DMS153 treated with DMSO at 0.1 percent for 48 hours (cell line): Measurements from ENCODE around the gene GOLGA5.

Source experiments
- DNase-seq: peaks from one replicate; lab custom pipeline; 2025; ENCODE audit not compliant: unreplicated experiment; lab: John Stamatoyannopoulos, UW

Gene GOLGA5

DNA sequence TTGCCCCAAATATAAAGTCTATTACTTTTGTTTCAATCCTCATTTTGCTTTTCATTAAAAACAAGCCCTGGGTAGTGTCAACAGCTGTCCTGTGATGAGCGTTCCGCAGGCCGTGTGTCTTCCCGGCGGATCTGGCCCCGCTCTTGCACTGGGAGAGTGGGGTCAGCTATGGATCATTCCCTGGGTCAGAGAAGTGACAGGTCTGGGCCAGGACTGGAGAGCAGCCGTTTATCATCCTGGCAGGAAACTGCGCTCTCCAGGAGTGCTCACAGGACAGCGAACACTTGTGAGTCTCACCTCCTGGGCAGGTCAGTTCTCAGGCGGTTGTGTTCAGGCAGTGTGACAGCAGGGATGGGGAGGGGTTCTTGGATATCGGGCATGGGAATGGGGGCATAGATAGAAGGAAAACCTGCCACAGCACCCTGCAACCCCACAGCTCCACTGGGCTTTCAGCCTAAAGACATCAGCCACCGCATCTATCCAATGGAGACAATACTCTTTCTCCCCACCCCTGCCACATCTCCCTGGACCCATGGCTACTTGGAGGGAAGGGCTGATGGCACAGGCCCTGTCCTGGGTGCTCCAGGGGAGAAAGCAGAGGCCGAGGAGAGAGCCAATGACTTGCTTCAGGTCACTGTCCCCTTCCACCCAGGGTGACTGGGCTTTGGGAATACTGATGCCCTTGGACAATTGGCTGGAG lies 81.0 kb downstream of the GOLGA5 start:
- no peak for DNase-seq

DNA sequence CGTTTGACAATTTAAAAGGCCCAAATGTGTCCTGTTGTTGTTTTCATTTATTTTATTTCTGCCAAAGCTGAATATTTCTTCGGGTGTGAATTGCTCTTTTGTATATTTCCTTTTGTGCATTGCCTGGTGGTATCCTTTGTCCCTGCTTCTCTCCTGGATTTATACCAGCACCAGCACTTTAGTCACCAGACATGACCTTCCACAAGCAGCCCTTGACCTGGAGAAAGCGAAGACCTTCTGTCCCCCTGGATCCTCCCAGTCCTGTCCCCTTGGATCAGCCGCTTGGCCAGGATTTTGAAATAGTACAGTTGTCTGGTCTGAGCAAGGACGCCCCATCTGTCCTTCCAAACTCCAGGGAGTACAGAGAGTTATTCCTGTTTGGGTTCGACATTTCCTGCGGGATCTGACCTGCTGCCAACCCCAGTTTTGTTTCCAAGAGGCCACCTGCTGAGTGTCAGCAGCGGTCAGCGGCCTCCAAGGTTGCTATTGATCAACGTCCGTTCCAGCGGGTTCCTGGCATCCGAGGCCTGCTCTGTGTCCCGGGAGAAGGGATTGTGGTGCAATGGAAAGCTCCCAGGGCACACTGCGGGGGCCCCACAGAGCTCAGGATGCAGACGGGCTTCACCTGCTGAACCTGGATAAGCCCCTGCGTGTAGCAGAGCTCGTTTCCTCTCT lies 83.8 kb downstream of the GOLGA5 start:
- DNase-seq = no peak

DNA sequence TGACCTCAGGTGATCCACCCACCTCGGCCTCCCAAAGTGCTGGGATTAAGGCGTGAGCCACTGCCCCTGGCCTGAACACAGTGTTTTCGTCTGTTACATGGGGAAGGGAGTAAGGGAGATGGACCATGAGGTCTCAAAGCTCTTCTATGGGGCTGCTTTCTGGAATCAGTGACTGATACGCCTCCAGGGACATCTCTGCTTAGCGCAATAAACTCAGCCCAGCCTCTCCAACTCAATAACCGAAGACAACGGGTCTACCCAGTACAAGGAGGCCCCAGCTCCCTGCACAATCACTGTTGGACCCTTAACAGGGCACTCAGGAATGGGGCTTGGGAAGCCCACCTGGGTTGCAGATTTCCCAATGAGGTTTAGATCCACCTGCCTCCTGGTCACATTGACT lies 86.2 kb downstream of the GOLGA5 start:
- no peak for DNase-seq

DNA sequence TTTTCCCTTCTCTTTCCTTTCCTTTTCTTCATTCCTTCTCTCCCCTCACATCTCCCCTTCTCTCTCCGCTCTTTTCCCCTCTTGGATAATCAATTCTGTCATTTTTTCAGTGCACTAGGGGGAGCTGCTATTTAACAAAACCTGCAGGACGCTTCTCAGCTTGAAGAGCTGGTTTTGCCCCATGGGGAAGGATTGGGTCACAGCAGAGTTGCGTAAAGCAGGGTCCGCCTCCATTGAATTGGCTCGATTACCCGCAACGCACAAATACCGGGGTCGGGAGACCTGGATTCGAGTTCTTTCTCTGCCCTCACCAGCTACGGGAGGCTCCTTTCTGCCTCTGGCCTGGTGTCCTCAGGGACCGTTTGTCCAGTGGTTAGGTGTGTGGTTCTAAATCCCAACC lies 86.7 kb downstream of the GOLGA5 start:
- DNase-seq = peak; percentile 62

DNA sequence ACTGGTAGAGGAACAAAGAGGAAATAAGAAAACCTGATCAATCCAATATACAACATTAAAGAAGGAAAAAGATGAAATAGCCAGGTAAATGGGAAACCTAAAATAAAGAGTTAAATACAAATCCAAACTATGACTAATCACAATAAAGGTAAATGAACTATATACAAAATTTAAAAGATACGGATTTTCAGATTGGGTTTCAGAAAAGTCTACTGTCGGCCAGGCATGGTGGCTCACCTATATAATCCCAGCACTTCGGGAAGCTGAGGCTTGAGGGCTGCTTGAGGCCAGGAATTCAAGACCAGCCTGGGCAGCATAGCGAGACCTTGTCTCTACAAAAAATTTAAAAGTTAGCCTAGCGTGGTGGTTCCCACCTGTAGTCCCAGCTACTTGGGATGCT lies 89.0 kb downstream of the GOLGA5 start:
- no peak for DNase-seq

DNA sequence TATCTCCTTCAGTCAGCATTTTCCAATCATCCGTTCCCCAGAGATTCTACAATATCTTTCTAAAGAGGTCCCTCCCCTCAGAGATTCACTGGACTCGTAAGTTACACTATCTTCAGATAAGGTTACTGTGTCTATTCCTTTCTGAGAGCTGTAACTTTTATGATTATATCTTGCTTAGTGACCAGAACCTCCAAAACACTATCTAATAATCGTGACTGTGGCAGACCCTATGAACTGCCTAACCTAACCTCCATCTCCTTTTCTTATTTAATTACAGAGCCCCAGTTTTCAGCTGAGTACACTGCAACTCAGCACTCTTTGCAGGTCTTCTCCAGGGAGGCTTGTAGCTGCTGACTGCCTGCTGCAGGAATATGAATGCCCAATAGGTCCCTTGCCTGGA lies 90.3 kb downstream of the GOLGA5 start:
- DNase-seq = no peak

DNA sequence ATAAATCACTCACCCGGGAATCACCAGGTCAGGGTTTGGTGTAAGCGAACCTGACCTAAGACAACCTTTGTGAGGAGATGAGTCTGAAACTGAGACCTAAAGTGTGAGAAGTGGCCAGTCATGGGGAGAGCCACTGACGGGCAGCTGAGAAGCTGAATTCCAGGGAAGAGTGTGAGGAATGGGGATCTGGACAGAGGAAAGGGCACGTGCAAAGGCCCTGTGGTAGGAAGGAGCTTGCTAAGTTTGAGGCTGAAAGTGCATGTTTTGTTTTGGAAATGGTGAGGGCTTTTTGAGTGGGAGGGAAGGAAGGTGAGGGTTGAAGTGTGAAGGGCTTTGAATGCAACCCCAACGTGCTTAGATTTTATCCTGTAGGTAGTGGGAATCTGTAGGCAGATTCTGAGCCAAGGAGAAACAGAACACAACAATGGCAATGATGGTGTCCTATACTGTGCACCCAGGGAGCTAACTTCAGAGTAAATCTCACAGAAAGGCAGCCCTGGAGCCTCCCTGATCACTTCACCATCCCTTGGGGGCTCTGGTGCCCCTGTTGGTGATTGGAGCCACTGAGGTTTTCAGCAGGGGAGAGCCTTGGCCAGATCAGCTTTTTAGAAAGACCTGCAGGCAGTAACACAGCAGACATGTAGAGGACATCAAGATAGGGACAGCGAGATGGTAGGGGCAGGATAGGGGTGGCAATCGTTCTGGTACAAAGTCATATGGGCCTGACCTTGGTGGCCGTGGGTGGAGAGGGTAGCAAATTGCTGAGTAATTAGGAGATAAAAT lies 91.4 kb downstream of the GOLGA5 start:
- DNase-seq = no peak

DNA sequence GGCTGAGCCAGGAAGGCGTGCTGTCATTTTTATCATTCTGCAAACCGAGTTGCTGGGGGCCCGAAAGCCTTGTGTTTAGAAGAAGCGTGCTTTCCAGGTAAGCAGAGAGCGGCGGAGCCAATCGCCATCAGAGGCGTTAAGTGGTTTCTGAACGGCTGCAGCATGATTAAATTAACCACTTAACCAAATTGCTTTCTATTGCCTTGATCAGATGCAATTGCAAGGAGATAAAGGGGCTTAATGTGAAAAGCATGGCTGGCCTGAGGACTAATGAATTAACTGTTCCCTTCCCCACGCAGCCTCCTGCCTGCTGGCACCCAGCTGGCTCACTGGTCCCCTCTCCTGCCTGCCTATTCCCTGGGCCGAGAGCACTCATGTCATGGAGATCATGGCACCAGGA lies 92.2 kb downstream of the GOLGA5 start:
- peak; percentile 22 for DNase-seq

DNA sequence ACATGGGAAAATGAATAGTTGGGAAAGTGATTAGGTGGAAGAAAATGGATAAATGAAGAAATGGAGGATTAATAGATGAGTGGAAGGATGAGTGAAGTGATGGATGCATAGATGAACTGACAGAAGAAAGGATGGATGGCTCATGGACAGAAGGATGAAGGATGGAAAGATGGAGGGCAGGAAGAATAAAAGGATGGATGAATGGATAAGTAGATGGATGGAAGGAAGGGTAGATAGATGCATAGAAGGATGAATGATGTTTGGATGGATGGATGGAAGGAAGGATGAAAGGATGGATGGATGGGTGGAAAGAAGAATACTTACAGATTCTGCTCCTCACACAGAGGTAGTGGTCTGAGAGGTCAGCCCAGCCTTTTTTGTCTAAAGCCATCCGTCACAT lies 93.1 kb downstream of the GOLGA5 start:
- no peak for DNase-seq

DNA sequence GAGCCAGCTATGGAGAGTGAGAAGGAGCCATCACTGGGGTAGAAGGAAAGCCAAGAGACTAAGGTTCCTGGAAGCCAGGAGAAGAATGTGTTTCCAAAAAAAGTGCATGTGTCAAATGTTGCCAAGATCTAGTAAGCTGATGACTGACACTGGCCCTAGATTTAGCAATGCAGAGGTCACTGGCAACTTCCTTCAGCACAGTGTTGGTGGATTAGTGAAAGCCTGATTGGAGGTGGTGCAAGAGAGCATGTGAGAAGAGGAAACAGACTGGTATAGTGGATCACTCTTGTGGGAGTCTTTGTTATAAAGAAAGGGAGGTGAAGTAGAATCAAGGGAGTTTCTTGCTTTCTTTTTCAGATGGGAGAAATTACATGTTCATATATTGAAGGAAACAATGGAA lies 94.8 kb downstream of the GOLGA5 start:
- no peak for DNase-seq
